GM12878 (cell line): ENCODE data around the gene ABCC3.

ENCODE experiments used
- CTCF ChIP-seq, 3 experiments: IDR thresholded peaks in 2 of 3; conservative IDR thresholded peaks in 1 of 3; 2 replicates each; pipeline ENCODE4 v1.5.1; 2011; ENCODE audit warnings: low read depth in 3 of 3, low read length in 3 of 3, mild to moderate bottlenecking in 3 of 3, control low read depth in 2 of 3, moderate library complexity in 2 of 3, inconsistent platforms in 1 of 3, mixed read lengths in 1 of 3; ENCODE audit not compliant: control insufficient read depth in 2 of 3, insufficient read depth in 1 of 3; ENCODE audit errors: extremely low read depth in 1 of 3
- EZH2 ChIP-seq: IDR thresholded peaks from 2 replicates; pipeline ENCODE4 v1.6.1; 2012; ENCODE audit warnings: low read depth, mild to moderate bottlenecking, control low read depth, inconsistent platforms, low read length, borderline replicate concordance; ENCODE audit not compliant: control insufficient read depth
- JUND ChIP-seq: IDR thresholded peaks from 2 replicates; pipeline ENCODE4 v1.6.1; 2012; ENCODE audit warnings: low read depth, mild to moderate bottlenecking, low read length, improper control_type of control experiment, moderate library complexity

- TF ChIP-seq EZH2 (no peak), CTCF (IDR thresholded peaks at IDR 0.05 in 2 of 3, conservative IDR thresholded peaks at IDR 0.05 in 1 of 3; ENCODE audit: control insufficient read depth in 2 of 3, extremely low read depth in 1 of 3, insufficient read depth in 1 of 3, low read depth in 3 of 3, low read length in 3 of 3) (no peak), JUND (no peak)
Measured at GRCh38 chr17:50682938-50683337, 48.3 kb downstream of the ABCC3 start.
